ENCODE data around the gene PCDHB16. TPM values are rescaled to one million over a fixed set of nuclear protein-coding genes. Genes with fewer than 3 reads are reported as not detected.
"Not testable (repeated sequence)": the region's sequence is repeated elsewhere in the genome, so short reads cannot be mapped to it uniquely, and the experiment has no call there.

The PCDHB16 gene
- total RNA-seq, 1 experiment from 2014 or later, result not detected

DNA sequence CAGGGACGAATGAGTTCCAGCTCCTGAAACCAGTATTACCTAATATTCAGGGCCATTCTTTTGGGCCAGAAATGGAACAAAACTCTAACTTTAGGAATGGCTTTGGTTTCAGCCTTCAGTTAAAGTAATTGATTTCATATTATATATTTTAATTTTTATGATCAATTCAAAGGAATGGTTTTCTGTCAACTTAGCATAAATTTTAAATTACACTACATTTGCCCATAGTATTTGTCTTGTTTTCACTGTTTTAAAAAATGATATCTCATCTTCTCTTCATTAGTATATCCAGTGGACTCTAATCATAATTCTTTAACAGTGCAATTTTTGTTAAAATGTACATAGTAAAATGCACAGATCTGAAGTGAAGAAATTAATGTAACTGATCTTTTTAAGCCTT is 1.9 kb upstream of the PCDHB16 start:
- no peak for DNase-seq
- Histone ChIP-seq H3K9me3 (no peaks in the 10 kb centered on the region), H3K36me3 (ENCODE audit: control insufficient read depth, insufficient read depth, low read length) (no peaks in the 10 kb centered on the region), H3K27me3 (replicated peaks; ENCODE audit: control insufficient read depth, insufficient read depth, low read length) (no peaks in the 10 kb centered on the region), H3K4me3 (ENCODE audit: low read depth, low read length) (no peak overlapping the region), H3K4me1 (no peaks in the 10 kb centered on the region)
- intact Hi-C loops (cut with micrococcal nuclease; ENCODE audit: unreplicated experiment), result no loop called here
- Mint-ChIP-seq H3K27me3 (ENCODE audit: insufficient read depth, unreplicated experiment) (no peaks in the 10 kb centered on the region), H3K27ac (ENCODE audit: unreplicated experiment) (no peak overlapping the region), H3K9me3 (ENCODE audit: unreplicated experiment) (peaks cover 8% of the 10 kb centered on the region), H3K4me3 (ENCODE audit: unreplicated experiment) (no peak overlapping the region), H3K4me1 (ENCODE audit: low read depth, unreplicated experiment) (no peaks in the 10 kb centered on the region), H3K36me3 (ENCODE audit: insufficient read depth, unreplicated experiment) (no peaks in the 10 kb centered on the region)
- CTCF ChIA-PET, result no interaction called here
- BruUV-seq (replicated peaks), result no TSS peak
- POLR2A ChIA-PET, result no interaction called here
- TF ChIP-seq, protein P1, sequence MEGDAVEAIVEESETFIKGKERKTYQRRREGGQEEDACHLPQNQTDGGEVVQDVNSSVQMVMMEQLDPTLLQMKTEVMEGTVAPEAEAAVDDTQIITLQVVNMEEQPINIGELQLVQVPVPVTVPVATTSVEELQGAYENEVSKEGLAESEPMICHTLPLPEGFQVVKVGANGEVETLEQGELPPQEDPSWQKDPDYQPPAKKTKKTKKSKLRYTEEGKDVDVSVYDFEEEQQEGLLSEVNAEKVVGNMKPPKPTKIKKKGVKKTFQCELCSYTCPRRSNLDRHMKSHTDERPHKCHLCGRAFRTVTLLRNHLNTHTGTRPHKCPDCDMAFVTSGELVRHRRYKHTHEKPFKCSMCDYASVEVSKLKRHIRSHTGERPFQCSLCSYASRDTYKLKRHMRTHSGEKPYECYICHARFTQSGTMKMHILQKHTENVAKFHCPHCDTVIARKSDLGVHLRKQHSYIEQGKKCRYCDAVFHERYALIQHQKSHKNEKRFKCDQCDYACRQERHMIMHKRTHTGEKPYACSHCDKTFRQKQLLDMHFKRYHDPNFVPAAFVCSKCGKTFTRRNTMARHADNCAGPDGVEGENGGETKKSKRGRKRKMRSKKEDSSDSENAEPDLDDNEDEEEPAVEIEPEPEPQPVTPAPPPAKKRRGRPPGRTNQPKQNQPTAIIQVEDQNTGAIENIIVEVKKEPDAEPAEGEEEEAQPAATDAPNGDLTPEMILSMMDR (IDR thresholded peaks at IDR 0.05; ENCODE audit: insufficient read depth in 1 of 2, low read depth in 1 of 2, low read length in 1 of 2, severe bottlenecking in 1 of 2, unreplicated experiment in 1 of 2), result no peak

GRCh38 chr5:141184117-141184855 is 2.1 kb downstream of the PCDHB16 start:
- H3K9me3 Mint-ChIP-seq (ENCODE audit: unreplicated experiment), result peaks cover 36% of the 10 kb centered on the region
- H3K36me3 Mint-ChIP-seq (ENCODE audit: insufficient read depth, unreplicated experiment); H3K4me1 ChIP-seq; H3K27ac Mint-ChIP-seq (ENCODE audit: unreplicated experiment); DNase-seq; H3K4me3 ChIP-seq (ENCODE audit: low read depth, low read length); H3K27me3 ChIP-seq (replicated peaks; ENCODE audit: control insufficient read depth, insufficient read depth, low read length); H3K27me3 Mint-ChIP-seq (ENCODE audit: insufficient read depth, unreplicated experiment); POLR2A ChIA-PET; intact Hi-C loops (cut with micrococcal nuclease; ENCODE audit: unreplicated experiment); H3K4me1 Mint-ChIP-seq (ENCODE audit: low read depth, unreplicated experiment); BruUV-seq (replicated peaks); H3K36me3 ChIP-seq (ENCODE audit: control insufficient read depth, insufficient read depth, low read length); H3K4me3 Mint-ChIP-seq (ENCODE audit: unreplicated experiment); H3K9me3 ChIP-seq; CTCF ChIA-PET: not testable (repeated sequence)

- no peaks in the 10 kb centered on the region for H3K4me1 ChIP-seq
- H3K4me3 Mint-ChIP-seq (ENCODE audit: unreplicated experiment), result no peak within 1 kb of the TSS
- H3K9me3 ChIP-seq, result no peaks in the 10 kb centered on the region
- no TSS peak for BruUV-seq (replicated peaks)
- no peaks in the 10 kb centered on the region for H3K36me3 Mint-ChIP-seq (ENCODE audit: insufficient read depth, unreplicated experiment)
- CTCF ChIA-PET, result no interaction called here
- H3K27me3 ChIP-seq (replicated peaks; ENCODE audit: control insufficient read depth, insufficient read depth, low read length), result no peaks in the 10 kb centered on the region
- H3K36me3 ChIP-seq (ENCODE audit: control insufficient read depth, insufficient read depth, low read length), result no peaks in the 10 kb centered on the region
- no peaks in the 10 kb centered on the region for H3K4me1 Mint-ChIP-seq (ENCODE audit: low read depth, unreplicated experiment)
- intact Hi-C loops (cut with micrococcal nuclease; ENCODE audit: unreplicated experiment), result no loop called here
- no peaks in the 10 kb centered on the region for H3K27me3 Mint-ChIP-seq (ENCODE audit: insufficient read depth, unreplicated experiment)
- DNase-seq, result no peak
- H3K9me3 Mint-ChIP-seq (ENCODE audit: unreplicated experiment), result peaks cover 43% of the 10 kb centered on the region
- no peak within 1 kb of the TSS for H3K27ac Mint-ChIP-seq (ENCODE audit: unreplicated experiment)
- no peak within 1 kb of the TSS for H3K4me3 ChIP-seq (ENCODE audit: low read depth, low read length)
- POLR2A ChIA-PET, result no interaction called here
- TF ChIP-seq, protein P1 (IDR thresholded peaks at IDR 0.05; ENCODE audit: insufficient read depth in 1 of 2, low read depth in 1 of 2, low read length in 1 of 2, severe bottlenecking in 1 of 2, unreplicated experiment in 1 of 2), result peak; percentile 22 to 28
Measured at GRCh38 chr5:141186897-141187512, 4.8 kb downstream of the PCDHB16 start, which contains the start of gene PCDHB9. TSS of gene PCDHB9 (plus strand) at chr5:141187161. CDS start at chr5:141187319, 158 bp downstream.

GRCh38 chr5:141188682-141189081 is 6.5 kb downstream of the PCDHB16 start:
- H3K4me3 ChIP-seq (ENCODE audit: low read depth, low read length); DNase-seq; H3K4me3 Mint-ChIP-seq (ENCODE audit: unreplicated experiment); H3K4me1 Mint-ChIP-seq (ENCODE audit: low read depth, unreplicated experiment); H3K36me3 Mint-ChIP-seq (ENCODE audit: insufficient read depth, unreplicated experiment); H3K27me3 Mint-ChIP-seq (ENCODE audit: insufficient read depth, unreplicated experiment); H3K36me3 ChIP-seq (ENCODE audit: control insufficient read depth, insufficient read depth, low read length); POLR2A ChIA-PET; H3K27me3 ChIP-seq (replicated peaks; ENCODE audit: control insufficient read depth, insufficient read depth, low read length); H3K4me1 ChIP-seq; H3K9me3 ChIP-seq; intact Hi-C loops (cut with micrococcal nuclease; ENCODE audit: unreplicated experiment); BruUV-seq (replicated peaks); H3K27ac Mint-ChIP-seq (ENCODE audit: unreplicated experiment); CTCF ChIA-PET: not testable (repeated sequence)
- H3K9me3 Mint-ChIP-seq (ENCODE audit: unreplicated experiment), result peaks cover 52% of the 10 kb centered on the region

DNA sequence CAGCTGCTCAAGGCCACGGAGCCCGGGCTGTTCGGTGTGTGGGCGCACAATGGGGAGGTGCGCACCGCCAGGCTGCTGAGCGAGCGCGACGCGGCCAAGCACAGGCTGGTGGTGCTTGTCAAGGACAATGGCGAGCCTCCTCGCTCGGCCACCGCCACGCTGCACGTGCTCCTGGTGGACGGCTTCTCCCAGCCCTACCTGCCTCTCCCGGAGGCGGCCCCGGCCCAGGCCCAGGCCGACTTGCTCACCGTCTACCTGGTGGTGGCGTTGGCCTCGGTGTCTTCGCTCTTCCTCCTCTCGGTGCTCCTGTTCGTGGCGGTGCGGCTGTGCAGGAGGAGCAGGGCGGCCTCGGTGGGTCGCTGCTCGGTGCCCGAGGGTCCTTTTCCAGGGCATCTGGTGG is 6.9 kb downstream of the PCDHB16 start:
- H3K36me3 Mint-ChIP-seq (ENCODE audit: insufficient read depth, unreplicated experiment); H3K4me3 Mint-ChIP-seq (ENCODE audit: unreplicated experiment); H3K4me1 ChIP-seq; BruUV-seq (replicated peaks); H3K4me1 Mint-ChIP-seq (ENCODE audit: low read depth, unreplicated experiment); H3K36me3 ChIP-seq (ENCODE audit: control insufficient read depth, insufficient read depth, low read length); H3K4me3 ChIP-seq (ENCODE audit: low read depth, low read length); H3K27me3 ChIP-seq (replicated peaks; ENCODE audit: control insufficient read depth, insufficient read depth, low read length); CTCF ChIA-PET; POLR2A ChIA-PET; H3K27me3 Mint-ChIP-seq (ENCODE audit: insufficient read depth, unreplicated experiment); DNase-seq; intact Hi-C loops (cut with micrococcal nuclease; ENCODE audit: unreplicated experiment); H3K27ac Mint-ChIP-seq (ENCODE audit: unreplicated experiment); H3K9me3 ChIP-seq: not testable (repeated sequence)
- peaks cover 52% of the 10 kb centered on the region for H3K9me3 Mint-ChIP-seq (ENCODE audit: unreplicated experiment)
